Measurements from ENCODE around the gene INPP5F.

- TF ChIP-seq EP300 (IDR thresholded peaks at IDR 0.05) (no peak), POLR2A (IDR thresholded peaks at IDR 0.05) (no peak)
- TF ChIP-seq, protein P1, sequence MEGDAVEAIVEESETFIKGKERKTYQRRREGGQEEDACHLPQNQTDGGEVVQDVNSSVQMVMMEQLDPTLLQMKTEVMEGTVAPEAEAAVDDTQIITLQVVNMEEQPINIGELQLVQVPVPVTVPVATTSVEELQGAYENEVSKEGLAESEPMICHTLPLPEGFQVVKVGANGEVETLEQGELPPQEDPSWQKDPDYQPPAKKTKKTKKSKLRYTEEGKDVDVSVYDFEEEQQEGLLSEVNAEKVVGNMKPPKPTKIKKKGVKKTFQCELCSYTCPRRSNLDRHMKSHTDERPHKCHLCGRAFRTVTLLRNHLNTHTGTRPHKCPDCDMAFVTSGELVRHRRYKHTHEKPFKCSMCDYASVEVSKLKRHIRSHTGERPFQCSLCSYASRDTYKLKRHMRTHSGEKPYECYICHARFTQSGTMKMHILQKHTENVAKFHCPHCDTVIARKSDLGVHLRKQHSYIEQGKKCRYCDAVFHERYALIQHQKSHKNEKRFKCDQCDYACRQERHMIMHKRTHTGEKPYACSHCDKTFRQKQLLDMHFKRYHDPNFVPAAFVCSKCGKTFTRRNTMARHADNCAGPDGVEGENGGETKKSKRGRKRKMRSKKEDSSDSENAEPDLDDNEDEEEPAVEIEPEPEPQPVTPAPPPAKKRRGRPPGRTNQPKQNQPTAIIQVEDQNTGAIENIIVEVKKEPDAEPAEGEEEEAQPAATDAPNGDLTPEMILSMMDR (IDR thresholded peaks at IDR 0.05): no peak
Observed at GRCh38 chr10:119700321-119700954, 25.4 kb upstream of the INPP5F start.

All from stomach (tissue), 4 donors.